Placental pericyte (primary cell): Measurements from ENCODE around the gene MLXIPL. TPM values are rescaled to one million over a fixed set of nuclear protein-coding genes. Genes with fewer than 3 reads are reported as not detected.

Source experiments
- total RNA-seq: library from RNA; depleted of rRNA; stranded (reverse); fragments of >200 nt; gene quantifications from 2 replicates; pipeline ENCODE4 v1.2.3, GENCODE V29; 2012

MLXIPL gene, protein sequence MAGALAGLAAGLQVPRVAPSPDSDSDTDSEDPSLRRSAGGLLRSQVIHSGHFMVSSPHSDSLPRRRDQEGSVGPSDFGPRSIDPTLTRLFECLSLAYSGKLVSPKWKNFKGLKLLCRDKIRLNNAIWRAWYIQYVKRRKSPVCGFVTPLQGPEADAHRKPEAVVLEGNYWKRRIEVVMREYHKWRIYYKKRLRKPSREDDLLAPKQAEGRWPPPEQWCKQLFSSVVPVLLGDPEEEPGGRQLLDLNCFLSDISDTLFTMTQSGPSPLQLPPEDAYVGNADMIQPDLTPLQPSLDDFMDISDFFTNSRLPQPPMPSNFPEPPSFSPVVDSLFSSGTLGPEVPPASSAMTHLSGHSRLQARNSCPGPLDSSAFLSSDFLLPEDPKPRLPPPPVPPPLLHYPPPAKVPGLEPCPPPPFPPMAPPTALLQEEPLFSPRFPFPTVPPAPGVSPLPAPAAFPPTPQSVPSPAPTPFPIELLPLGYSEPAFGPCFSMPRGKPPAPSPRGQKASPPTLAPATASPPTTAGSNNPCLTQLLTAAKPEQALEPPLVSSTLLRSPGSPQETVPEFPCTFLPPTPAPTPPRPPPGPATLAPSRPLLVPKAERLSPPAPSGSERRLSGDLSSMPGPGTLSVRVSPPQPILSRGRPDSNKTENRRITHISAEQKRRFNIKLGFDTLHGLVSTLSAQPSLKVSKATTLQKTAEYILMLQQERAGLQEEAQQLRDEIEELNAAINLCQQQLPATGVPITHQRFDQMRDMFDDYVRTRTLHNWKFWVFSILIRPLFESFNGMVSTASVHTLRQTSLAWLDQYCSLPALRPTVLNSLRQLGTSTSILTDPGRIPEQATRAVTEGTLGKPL
- not detected in 2 replicates for total RNA-seq

DNA sequence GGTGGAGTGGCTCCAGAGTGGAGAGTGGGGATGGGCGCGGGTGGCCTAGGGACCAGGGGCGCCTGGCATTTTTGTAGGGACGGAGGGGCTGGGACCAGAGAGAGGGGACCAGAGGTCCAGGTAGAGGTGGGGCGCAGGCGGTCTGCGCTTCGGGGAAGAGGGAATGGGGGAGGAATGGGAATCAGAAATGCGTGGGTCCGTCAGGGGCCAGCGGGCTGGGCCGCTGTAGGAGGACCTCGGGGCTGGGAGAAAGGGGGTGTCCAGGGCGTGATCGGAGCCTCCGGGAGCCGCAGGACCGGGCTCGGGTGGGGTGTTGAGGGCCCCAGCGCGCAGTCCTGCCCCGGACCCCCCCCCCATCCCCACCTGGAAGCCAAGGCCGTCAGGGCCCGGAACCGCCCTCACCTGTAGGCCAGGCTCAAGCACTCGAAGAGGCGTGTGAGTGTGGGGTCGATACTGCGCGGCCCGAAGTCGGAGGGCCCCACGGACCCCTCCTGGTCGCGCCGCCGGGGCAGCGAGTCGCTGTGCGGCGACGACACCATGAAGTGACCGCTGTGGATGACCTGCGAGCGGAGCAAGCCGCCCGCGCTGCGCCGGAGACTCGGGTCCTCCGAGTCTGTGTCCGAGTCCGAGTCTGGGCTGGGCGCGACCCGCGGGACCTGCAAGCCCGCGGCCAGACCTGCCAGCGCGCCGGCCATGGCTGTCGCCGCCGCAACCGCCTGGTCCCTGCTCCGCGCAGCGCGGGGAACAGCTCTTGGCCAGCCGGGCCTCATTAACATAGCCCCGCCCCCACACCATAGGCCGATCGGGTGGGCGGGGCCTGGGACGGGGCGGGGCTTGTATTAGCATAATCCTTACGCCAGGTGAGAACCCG, at the start of gene MLXIPL:
Gene MLXIPL, minus strand, starts transcription at position 725 of the 871 bp plus-strand sequence. Its CDS starts 30 bp downstream, at position 695.

DNA sequence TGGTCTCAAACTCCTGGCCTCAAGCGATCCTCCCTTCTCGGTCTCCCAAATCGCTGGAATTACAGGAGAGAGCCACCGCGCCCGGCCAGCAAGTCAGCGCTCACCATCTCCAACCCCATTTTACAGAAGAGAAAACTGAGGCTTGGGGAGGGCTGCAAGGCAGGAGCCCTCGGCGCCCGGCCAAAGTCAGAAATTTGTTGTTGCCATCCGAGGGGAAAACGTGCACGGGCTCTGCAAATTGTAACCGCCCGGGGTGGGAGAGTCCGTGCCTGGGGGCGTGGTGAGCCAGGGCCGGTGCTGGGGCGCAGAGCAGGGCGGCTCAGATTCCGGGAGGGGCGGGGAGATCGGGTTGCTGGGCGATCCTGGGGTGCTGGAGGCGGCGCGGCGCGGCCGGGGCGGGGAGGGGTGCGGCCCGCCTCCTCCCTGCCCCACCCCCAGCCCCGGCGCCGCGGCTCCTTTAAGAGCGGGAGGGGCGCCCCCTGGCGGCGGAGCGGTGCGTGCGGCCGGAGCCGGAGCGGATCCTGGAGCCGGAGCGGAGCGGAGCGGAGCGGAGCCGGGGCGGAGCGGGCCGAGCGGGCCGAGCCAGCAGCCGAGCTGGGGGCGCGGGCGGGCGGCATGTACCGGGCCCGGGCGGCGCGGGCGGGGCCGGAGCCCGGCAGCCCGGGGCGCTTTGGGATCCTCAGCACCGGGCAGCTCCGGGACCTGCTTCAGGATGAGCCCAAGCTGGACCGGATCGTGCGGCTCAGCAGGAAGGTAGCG, 43.2 kb upstream of the MLXIPL start, which contains the start of gene VPS37D:
Gene VPS37D, plus strand, starts transcription at position 488 of the 759 bp plus-strand sequence. Its CDS starts 128 bp downstream, at position 616.

DNA sequence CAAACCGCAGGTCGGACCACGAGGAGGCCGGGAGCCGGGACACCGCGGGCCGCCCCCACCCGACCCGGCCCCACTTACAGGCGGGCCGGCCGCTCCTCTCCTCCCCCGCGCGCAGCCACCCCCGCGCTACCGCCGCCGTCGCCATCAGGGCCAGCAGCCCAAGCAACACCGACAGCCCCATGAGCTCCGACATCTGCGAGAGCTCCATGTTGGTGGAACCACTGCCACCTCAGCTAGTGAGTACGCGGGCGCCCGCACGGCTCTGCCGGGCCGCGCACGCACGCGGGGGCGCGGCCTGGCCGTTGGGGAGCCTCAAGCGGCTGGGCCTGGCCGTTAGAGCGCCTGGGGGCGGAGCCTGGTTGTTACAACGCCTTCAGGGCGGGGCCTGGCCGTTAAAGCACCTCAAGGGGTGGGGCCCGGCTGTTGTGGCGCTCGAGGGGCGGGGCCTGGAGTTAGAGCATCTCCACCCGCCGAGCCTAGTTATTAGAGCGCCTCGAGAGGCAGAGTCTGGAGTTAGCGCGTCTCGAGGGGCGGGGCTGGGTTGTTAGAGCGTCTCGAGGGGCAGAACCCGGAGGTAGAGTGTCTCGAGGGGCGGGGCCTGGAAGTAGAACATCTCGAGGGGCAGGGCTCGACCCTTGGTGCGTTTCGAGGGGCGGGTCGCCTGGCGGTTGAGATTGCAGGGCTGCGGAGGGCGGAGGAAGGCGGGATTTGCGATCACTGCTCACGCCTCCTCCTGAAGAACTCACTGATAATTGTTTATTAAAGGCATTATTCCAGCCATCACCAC, 45.8 kb downstream of the MLXIPL start, which contains the start of gene TBL2:
Gene TBL2, minus strand, starts transcription at position 238 of the 787 bp plus-strand sequence. Its CDS starts 30 bp downstream, at position 208.

DNA sequence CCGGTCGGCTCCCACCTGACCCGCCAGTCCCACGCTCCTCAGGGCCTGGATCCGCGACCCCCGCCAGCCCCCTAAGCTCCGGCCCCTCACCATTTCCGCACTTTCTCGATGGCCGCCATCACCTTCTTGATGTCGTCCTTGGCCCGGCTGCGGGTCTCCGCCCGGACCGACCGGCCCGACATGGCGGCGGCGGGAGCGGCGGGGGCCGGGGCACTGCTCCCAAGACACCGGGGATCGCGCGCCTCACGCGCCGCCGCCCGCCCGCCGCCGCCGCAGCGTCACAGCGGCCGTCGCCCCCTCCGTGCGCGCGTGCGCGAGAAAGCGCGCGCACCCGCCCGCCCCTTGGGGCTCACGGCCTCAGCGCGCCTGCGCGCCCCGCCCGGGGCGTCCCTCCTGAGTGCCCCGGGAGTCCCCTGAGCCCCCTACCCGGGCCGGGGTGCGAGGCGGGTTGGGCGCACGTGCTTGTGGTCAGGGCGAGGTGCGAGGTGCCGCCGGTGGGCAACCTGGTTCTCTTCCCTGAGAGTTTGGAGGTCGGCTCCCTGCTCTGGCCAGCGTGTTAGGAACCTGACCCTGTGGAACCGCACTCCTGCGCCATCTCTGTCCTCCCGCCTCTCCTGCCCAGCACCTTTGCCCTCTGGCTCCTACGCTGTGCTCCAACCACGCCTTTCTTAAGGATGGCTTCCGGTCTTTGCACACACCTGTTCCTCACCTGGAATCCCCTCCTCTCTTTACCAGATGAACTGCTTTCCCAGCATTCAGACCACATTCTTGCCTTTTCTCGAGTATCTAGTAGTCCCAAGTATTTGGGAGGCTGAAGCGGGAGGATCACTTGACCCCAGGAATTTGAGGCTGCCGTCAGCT, 66.7 kb downstream of the MLXIPL start, which contains the start of gene BCL7B:
Gene BCL7B, minus strand, starts transcription at position 294 of the 861 bp plus-strand sequence. Its CDS starts 112 bp downstream, at position 182.

Other genes starting within 250 kb of the MLXIPL start
- 1.0 and 1.5 TPM in 2 replicates for gene FZD9, start 190.7 kb downstream of the MLXIPL start, total RNA-seq
- 57.3 and 72.7 TPM in 2 replicates for gene BAZ1B, start 102.2 kb downstream of the MLXIPL start, total RNA-seq
- gene BCL7B, start 66.8 kb downstream of the MLXIPL start, total RNA-seq = 47.2 and 48.6 TPM in 2 replicates
- gene TBL2, start 45.9 kb downstream of the MLXIPL start, total RNA-seq = 81.9 and 90.8 TPM in 2 replicates
- 2.0 and 3.5 TPM in 2 replicates for gene VPS37D, start 43.3 kb upstream of the MLXIPL start, total RNA-seq
- gene DNAJC30, start 58.9 kb upstream of the MLXIPL start, total RNA-seq = 2.6 and 3.9 TPM in 2 replicates
- gene BUD23, start 59.1 kb upstream of the MLXIPL start, total RNA-seq = 33.9 and 36.8 TPM in 2 replicates
- 11.8 and 30.2 TPM in 2 replicates for gene STX1A, start 95.1 kb upstream of the MLXIPL start, total RNA-seq
- 11.4 and 19.5 TPM in 2 replicates for gene ABHD11, start 114.3 kb upstream of the MLXIPL start, total RNA-seq
- gene CLDN3, start 145.7 kb upstream of the MLXIPL start, total RNA-seq = not detected in 2 replicates
- 0.22 TPM in 1 of 2 replicates, not detected in the other for gene CLDN4, start 206.5 kb upstream of the MLXIPL start, total RNA-seq
- 1.1 and 2.4 TPM in 2 replicates for gene METTL27, start 218.0 kb upstream of the MLXIPL start, total RNA-seq
- gene TMEM270, start 236.6 kb upstream of the MLXIPL start, total RNA-seq = not detected in 2 replicates